Panc1 (cell line): ENCODE data around the gene MRPL43.

Experiments used
- POLR2AphosphoS5 ChIP-seq: IDR thresholded peaks from 2 replicates; pipeline ENCODE4 v1.6.1; 2012; ENCODE audit warnings: mild to moderate bottlenecking, low read depth, low read length, moderate library complexity
- REST ChIP-seq, 2 experiments: IDR thresholded peaks; 2 replicates each; pipeline ENCODE4 v1.6.1; 2011 to 2012; ENCODE audit warnings: low read depth in 2 of 2, control low read depth in 1 of 2, low read length in 1 of 2, mild to moderate bottlenecking in 1 of 2, moderate library complexity in 1 of 2; ENCODE audit not compliant: insufficient read depth in 1 of 2
- TF ChIP-seq, protein P1 (sequence below): fragments of 450-650 bp; IDR thresholded peaks from 2 replicates; pipeline ENCODE4 v1.5.1; 2017; ENCODE audit warnings: mild to moderate bottlenecking

DNA sequence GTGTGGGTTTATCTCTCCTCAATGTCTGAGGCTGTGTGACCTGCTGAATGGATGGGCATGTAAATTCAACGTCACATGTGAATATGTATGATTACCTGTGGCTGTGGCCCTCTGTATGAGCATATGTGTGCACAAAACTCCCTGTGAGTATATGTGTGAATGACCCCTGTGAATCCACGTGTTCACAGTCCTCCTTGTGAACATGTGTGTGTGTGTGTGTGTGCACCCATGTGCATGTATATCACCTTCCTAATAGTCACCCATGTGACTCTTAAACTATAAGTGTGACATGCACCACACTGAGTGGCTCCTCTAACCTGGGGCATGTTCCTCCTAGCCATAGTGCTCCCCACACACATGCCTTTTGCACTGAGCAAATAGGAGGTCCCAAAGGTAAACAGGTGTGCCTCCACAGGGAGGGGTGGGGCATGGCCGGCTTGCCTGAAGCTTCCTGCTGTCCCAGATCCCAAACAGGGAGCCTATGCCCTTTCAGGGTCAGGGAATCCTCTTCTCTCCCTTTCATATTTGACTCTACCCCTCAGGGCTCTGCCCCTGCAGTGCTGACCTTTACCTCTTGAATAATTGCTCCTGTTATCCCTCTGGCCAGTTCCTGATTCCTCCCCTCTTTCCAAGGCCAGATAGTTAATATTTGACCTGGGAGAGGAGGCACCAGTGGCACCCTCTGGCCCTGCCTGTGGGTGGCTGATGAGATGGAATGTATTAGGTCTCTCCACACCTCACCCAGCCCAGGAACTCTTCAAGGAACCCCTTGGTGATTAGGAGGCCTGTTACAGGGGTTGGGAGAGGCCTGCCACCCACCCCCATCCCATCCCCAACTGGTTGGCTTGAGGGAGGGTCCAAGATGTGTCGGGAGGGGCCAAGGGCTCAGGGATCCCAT is 16.1 kb downstream of the MRPL43 start:
- TF ChIP-seq REST (IDR thresholded peaks at IDR 0.05; ENCODE audit: insufficient read depth in 1 of 2, low read depth in 2 of 2, low read length in 1 of 2) (no peak), POLR2AphosphoS5 (no peak)
- TF ChIP-seq, protein P1, sequence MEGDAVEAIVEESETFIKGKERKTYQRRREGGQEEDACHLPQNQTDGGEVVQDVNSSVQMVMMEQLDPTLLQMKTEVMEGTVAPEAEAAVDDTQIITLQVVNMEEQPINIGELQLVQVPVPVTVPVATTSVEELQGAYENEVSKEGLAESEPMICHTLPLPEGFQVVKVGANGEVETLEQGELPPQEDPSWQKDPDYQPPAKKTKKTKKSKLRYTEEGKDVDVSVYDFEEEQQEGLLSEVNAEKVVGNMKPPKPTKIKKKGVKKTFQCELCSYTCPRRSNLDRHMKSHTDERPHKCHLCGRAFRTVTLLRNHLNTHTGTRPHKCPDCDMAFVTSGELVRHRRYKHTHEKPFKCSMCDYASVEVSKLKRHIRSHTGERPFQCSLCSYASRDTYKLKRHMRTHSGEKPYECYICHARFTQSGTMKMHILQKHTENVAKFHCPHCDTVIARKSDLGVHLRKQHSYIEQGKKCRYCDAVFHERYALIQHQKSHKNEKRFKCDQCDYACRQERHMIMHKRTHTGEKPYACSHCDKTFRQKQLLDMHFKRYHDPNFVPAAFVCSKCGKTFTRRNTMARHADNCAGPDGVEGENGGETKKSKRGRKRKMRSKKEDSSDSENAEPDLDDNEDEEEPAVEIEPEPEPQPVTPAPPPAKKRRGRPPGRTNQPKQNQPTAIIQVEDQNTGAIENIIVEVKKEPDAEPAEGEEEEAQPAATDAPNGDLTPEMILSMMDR: no peak
